MM.1S (cell line): Measurements from ENCODE around the gene AIRE.

Source experiments
- CTCF ChIP-seq: fragments of 300-600 bp; sonication (generic); IDR thresholded peaks from 2 replicates; pipeline ENCODE4 v1.5.1; 2016; ENCODE audit warnings: antibody characterized with exemption, low read length, mixed read lengths
- EZH2 ChIP-seq: fragments of 300-600 bp; sonication (generic); optimal IDR thresholded peaks from 2 replicates; pipeline ENCODE3; 2017; ENCODE audit warnings: low read depth, mild to moderate bottlenecking, antibody characterized with exemption, low read length, mixed read lengths
- EZH2phosphoT487 ChIP-seq: fragments of 300-600 bp; sonication (generic); IDR thresholded peaks from 2 replicates; pipeline ENCODE4 v1.6.1; 2018; ENCODE audit warnings: antibody characterized with exemption, low read length

GRCh38 chr21:44288251-44289110 lies 2.8 kb downstream of the AIRE start:
- TF ChIP-seq CTCF = no peak
- TF ChIP-seq EZH2phosphoT487 = no peak
- TF ChIP-seq EZH2 = no peak
